Panc1 (cell line): Measurements from ENCODE around the gene ADM2. TPM values are rescaled to one million over a fixed set of nuclear protein-coding genes. Genes with fewer than 3 reads are reported as not detected.

ENCODE experiments used
- ATAC-seq: fragments of 200-7000 bp; cut with Tn5 transposase; 2 replicates; pipeline ENCODE4 v1.9.1; 2020; ENCODE audit warnings: mild to moderate bottlenecking, moderate library complexity
- BruUV-seq: library from RNA; stranded (reverse); fragments of 400-500 nt; replicated peaks from 2 replicates; lab custom pipeline; 2021; lab: Mats Ljungman, UMichigan
- CTCF ChIA-PET: fragments of 300-600 bp; sonication (Branson Sonifier 250); formaldehyde crosslinking; loops from one replicate; lab custom pipeline; 2022; ENCODE audit warnings: antibody characterized with exemption; lab: Charles Lee
- POLR2A ChIA-PET: fragments of 300-600 bp; sonication (Branson Sonifier 250); formaldehyde crosslinking; loops from one replicate; lab custom pipeline; 2022; ENCODE audit warnings: antibody characterized with exemption; lab: Charles Lee
- DNase-seq: peaks from one replicate; pipeline ENCODE4 v3.0.0-alpha.2; 2010; ENCODE audit warnings: low read depth, low spot score
- H3K27ac ChIP-seq: 2 replicates; pipeline ENCODE4 v1.5.1; 2011; ENCODE audit warnings: mild to moderate bottlenecking, low read length, inconsistent platforms
- H3K27me3 ChIP-seq: fragments of 200-500 bp; sonication (Bioruptor generic); 2 replicates; pipeline ENCODE4 v1.6.0; 2014; ENCODE audit warnings: low read length, inconsistent platforms; ENCODE audit not compliant: control insufficient read depth, insufficient read depth
- H3K36me3 ChIP-seq: fragments of 200-500 bp; sonication (Bioruptor generic); 2 replicates; pipeline ENCODE4 v1.5.1; 2014; ENCODE audit warnings: inconsistent platforms, mild to moderate bottlenecking, low read length, moderate library complexity; ENCODE audit not compliant: control insufficient read depth, insufficient read depth
- H3K4me1 ChIP-seq: 2 replicates; pipeline ENCODE4 v1.5.1; 2011; ENCODE audit warnings: inconsistent platforms, mild to moderate bottlenecking, low read length, moderate library complexity; ENCODE audit not compliant: control insufficient read depth, insufficient read depth
- H3K4me3 ChIP-seq, 2 experiments: 2 replicates each; pipeline ENCODE4 v1.5.1; 2011 to 2012; ENCODE audit warnings: low read depth in 2 of 2, low read length in 2 of 2, mild to moderate bottlenecking in 2 of 2, inconsistent platforms in 1 of 2, moderate library complexity in 1 of 2
- H3K9me3 ChIP-seq: fragments of 200-500 bp; sonication (Bioruptor generic); 2 replicates; pipeline ENCODE4 v1.5.1; 2014; ENCODE audit warnings: low read depth, mild to moderate bottlenecking, inconsistent platforms, low read length, moderate library complexity; ENCODE audit not compliant: control insufficient read depth, insufficient read depth
- POLR2AphosphoS5 ChIP-seq: IDR thresholded peaks from 2 replicates; pipeline ENCODE4 v1.6.1; 2012; ENCODE audit warnings: mild to moderate bottlenecking, low read depth, low read length, moderate library complexity
- SIN3A ChIP-seq: IDR thresholded peaks from 2 replicates; pipeline ENCODE4 v1.6.1; 2012; ENCODE audit warnings: low read depth, mild to moderate bottlenecking, low read length, moderate library complexity, borderline replicate concordance; ENCODE audit not compliant: insufficient read depth
- TCF7L2 ChIP-seq: IDR thresholded peaks from 2 replicates; pipeline ENCODE4 v1.6.1; 2011; ENCODE audit warnings: mild to moderate bottlenecking, low read depth, low read length, inconsistent platforms
- in situ Hi-C: cut with HindIII; loops from 2 replicates; pipeline ENCODE4 v1.10.0; 2016; ENCODE audit warnings: low sequenced_read_pairs, low pct_unique_long_range_greater_than_20kb
- intact Hi-C: fragments of 100-400 bp; cut with micrococcal nuclease; formaldehyde crosslinking; loops from one replicate; pipeline ENCODE4 v1.10.0; 2022; ENCODE audit not compliant: unreplicated experiment
- total RNA-seq: library from RNA; stranded (reverse); gene quantifications from one replicate; pipeline ENCODE4 v1.2.1, GENCODE V29; 2021; ENCODE audit not compliant: unreplicated experiment
- TF ChIP-seq, protein P1 (sequence below): fragments of 450-650 bp; IDR thresholded peaks from 2 replicates; pipeline ENCODE4 v1.5.1; 2017; ENCODE audit warnings: mild to moderate bottlenecking
- TF ChIP-seq, protein P2 (sequence below), 2 experiments: IDR thresholded peaks; 2 replicates each; pipeline ENCODE4 v1.6.1; 2011 to 2012; ENCODE audit warnings: low read depth in 2 of 2, control low read depth in 1 of 2, low read length in 1 of 2, mild to moderate bottlenecking in 1 of 2, moderate library complexity in 1 of 2; ENCODE audit not compliant: insufficient read depth in 1 of 2

ADM2 gene
- total RNA-seq, 1 experiment from 2014 or later = 3.9 TPM

- peak; percentile 82 for ATAC-seq
- H3K4me1 ChIP-seq = peaks cover 5% of the 10 kb centered on the region
- H3K27me3 ChIP-seq = no peaks in the 10 kb centered on the region
- DNase-seq = no peak
- CTCF ChIA-PET = interaction anchor here (0.6 to 1.4 kb wide), 3 partner anchors 17 to 266 kb away, joined by 4 to 10 read pairs (median 6); partner anchors contain the start of gene SCO2
- peaks cover 4% of the 10 kb centered on the region for H3K36me3 ChIP-seq
- POLR2A ChIA-PET = interaction anchor here (0.6 to 0.7 kb wide), 4 partner anchors 15 to 53 kb away, joined by 3 to 6 read pairs (median 4); no protein-coding TSS in a partner anchor
- in situ Hi-C loops (no loop called here), intact Hi-C loops (no loop called here)
- H3K4me3 ChIP-seq = peak within 1 kb of the TSS; percentile 85 to 91
- no TSS peak for BruUV-seq
- H3K27ac ChIP-seq = peak within 1 kb of the TSS; percentile 87
- no peaks in the 10 kb centered on the region for H3K9me3 ChIP-seq
- no peak for TF ChIP-seq TCF7L2
- TF ChIP-seq, protein P1, sequence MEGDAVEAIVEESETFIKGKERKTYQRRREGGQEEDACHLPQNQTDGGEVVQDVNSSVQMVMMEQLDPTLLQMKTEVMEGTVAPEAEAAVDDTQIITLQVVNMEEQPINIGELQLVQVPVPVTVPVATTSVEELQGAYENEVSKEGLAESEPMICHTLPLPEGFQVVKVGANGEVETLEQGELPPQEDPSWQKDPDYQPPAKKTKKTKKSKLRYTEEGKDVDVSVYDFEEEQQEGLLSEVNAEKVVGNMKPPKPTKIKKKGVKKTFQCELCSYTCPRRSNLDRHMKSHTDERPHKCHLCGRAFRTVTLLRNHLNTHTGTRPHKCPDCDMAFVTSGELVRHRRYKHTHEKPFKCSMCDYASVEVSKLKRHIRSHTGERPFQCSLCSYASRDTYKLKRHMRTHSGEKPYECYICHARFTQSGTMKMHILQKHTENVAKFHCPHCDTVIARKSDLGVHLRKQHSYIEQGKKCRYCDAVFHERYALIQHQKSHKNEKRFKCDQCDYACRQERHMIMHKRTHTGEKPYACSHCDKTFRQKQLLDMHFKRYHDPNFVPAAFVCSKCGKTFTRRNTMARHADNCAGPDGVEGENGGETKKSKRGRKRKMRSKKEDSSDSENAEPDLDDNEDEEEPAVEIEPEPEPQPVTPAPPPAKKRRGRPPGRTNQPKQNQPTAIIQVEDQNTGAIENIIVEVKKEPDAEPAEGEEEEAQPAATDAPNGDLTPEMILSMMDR = no peak
- TF ChIP-seq POLR2AphosphoS5 = peak; percentile 61; the same call in 1 of the 2 replicates
- TF ChIP-seq, protein P2, sequence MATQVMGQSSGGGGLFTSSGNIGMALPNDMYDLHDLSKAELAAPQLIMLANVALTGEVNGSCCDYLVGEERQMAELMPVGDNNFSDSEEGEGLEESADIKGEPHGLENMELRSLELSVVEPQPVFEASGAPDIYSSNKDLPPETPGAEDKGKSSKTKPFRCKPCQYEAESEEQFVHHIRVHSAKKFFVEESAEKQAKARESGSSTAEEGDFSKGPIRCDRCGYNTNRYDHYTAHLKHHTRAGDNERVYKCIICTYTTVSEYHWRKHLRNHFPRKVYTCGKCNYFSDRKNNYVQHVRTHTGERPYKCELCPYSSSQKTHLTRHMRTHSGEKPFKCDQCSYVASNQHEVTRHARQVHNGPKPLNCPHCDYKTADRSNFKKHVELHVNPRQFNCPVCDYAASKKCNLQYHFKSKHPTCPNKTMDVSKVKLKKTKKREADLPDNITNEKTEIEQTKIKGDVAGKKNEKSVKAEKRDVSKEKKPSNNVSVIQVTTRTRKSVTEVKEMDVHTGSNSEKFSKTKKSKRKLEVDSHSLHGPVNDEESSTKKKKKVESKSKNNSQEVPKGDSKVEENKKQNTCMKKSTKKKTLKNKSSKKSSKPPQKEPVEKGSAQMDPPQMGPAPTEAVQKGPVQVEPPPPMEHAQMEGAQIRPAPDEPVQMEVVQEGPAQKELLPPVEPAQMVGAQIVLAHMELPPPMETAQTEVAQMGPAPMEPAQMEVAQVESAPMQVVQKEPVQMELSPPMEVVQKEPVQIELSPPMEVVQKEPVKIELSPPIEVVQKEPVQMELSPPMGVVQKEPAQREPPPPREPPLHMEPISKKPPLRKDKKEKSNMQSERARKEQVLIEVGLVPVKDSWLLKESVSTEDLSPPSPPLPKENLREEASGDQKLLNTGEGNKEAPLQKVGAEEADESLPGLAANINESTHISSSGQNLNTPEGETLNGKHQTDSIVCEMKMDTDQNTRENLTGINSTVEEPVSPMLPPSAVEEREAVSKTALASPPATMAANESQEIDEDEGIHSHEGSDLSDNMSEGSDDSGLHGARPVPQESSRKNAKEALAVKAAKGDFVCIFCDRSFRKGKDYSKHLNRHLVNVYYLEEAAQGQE (IDR thresholded peaks at IDR 0.05; ENCODE audit: insufficient read depth in 1 of 2, low read depth in 2 of 2, low read length in 1 of 2) = 0 out of 4 replicates have a peak, but pooled peaks of 1 of the 2 experiments have one; percentile 25
- no peak for TF ChIP-seq SIN3A
Measured at GRCh38 chr22:50507991-50508884, 26.9 kb downstream of the ADM2 start, which contains the start of gene NCAPH2. NCAPH2 (plus strand) TSS chr22:50508224; CDS start chr22:50508338, 114 bp downstream.

DNA sequence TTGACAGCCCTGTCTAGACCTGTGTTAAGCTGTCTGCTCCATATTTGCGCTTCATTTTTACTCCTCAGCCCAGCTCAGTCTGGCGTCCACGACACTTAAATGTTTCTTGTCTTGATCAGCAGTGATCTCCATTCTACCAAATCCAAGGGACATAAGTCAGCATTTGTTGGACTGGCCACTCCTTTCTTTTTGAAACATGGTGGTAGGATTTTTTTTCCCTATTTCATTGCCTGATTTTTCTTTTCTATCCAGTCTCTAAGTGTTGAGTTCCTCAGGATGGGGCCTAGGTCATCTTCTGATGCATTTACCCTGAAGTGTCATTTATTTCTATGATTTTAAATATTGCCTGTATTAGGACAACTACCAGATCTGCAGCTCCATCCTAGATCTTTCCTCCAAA lies 27.6 kb downstream of the ADM2 start:
- H3K9me3 ChIP-seq = no peaks in the 10 kb centered on the region
- TF ChIP-seq, protein P2 (IDR thresholded peaks at IDR 0.05; ENCODE audit: insufficient read depth in 1 of 2, low read depth in 2 of 2, low read length in 1 of 2) = no peak
- TF ChIP-seq TCF7L2 (no peak), POLR2AphosphoS5 (no peak), SIN3A (no peak)
- TF ChIP-seq, protein P1 = no peak
- H3K4me1 ChIP-seq = peaks cover 5% of the 10 kb centered on the region
- in situ Hi-C loops (no loop called here), intact Hi-C loops (no loop called here)
- no peaks in the 10 kb centered on the region for H3K27me3 ChIP-seq
- TSS peak; percentile 92 for BruUV-seq
- peak overlapping the region; percentile 59 to 69 for H3K4me3 ChIP-seq
- ChIA-PET CTCF (interaction anchor here (1.4 kb wide), 1 partner anchor 17 kb away, joined by 10 read pairs; the partner anchor contains the start of gene SCO2), POLR2A (interaction anchor here (0.6 kb wide), 1 partner anchor 52 kb away, joined by 5 read pairs; no protein-coding TSS in a partner anchor)
- ATAC-seq (no peak), DNase-seq (no peak)
- peak overlapping the region; percentile 73 for H3K27ac ChIP-seq
- peaks cover 4% of the 10 kb centered on the region for H3K36me3 ChIP-seq
